NCI-H2196 (cell line): ENCODE data around the gene ITGB1.
A peak's percentile ranks its signal among the peaks of the same experiment; 100 is the strongest.
"Not testable (repeated sequence)": the region's sequence is repeated elsewhere in the genome, so short reads cannot be mapped to it uniquely, and the experiment has no call there.

Experiments
- DNase-seq: peaks from one replicate; lab custom pipeline; 2025; ENCODE audit not compliant: unreplicated experiment; lab: John Stamatoyannopoulos, UW

ITGB1 gene

GRCh38 chr10:32958085-32959005 is at the start of gene ITGB1:
Gene ITGB1, minus strand, starts transcription at chr10:32958230. Its CDS starts 22,672 bp downstream, at chr10:32935558.
- DNase-seq, result peak; percentile 90

GRCh38 chr10:33006342-33006887 is 48.4 kb upstream of the ITGB1 start:
- no peak for DNase-seq

- no peak for DNase-seq
Observed at GRCh38 chr10:33005322-33006301, 47.6 kb upstream of the ITGB1 start.

DNA sequence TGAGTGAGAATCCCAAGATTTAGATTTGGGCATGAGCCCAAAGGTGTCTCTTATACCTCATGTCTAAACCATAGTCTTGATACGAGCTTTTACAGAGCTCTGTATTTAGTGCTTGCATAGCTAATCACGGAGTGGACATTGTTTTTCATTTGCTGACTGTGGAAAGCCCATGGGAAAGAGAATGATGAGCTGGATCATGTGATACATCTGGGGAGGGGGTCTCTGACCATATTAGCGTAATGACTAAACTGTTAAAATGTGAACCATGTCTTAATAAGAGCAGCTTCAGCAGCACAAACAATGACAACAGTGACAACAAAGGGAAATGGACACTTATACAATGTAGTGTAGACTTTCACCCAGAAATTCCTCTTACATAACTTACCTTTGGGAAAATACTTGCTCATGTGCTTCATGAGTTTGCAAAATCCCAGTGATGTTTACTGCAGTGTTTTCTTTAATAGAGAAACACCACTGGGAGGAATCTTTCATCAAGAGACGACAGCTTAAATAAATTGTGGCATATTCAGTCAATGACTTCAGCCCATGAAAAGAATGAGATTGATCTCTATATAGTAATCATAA is 44.0 kb upstream of the ITGB1 start:
- no peak for DNase-seq

GRCh38 chr10:32998060-32998581 is 40.1 kb upstream of the ITGB1 start:
- DNase-seq, result not testable (repeated sequence)

DNA sequence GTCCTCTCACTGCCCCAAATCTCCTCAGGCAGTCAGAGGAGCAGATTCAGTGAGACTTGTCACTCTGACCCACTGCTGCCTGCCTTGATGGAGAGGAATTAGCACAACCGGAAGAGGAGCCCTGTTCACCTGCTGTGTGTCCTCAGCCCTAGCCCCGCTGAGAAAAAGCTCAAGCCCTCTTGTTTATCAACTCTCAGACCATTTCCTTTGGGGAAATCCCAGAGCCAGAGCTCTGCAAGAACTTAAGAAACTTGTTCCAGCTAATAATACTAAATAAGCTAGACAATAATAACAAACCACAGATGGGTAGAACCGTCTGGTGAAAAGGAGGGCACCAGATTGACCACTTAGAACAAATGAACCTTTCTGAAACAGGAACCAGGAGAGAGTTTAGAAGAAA is 37.7 kb upstream of the ITGB1 start:
- DNase-seq, result no peak

GRCh38 chr10:32995066-32995622 is 37.1 kb upstream of the ITGB1 start:
- DNase-seq, result no peak

GRCh38 chr10:32994632-32995031 is 36.6 kb upstream of the ITGB1 start:
- not testable (repeated sequence) for DNase-seq

DNA sequence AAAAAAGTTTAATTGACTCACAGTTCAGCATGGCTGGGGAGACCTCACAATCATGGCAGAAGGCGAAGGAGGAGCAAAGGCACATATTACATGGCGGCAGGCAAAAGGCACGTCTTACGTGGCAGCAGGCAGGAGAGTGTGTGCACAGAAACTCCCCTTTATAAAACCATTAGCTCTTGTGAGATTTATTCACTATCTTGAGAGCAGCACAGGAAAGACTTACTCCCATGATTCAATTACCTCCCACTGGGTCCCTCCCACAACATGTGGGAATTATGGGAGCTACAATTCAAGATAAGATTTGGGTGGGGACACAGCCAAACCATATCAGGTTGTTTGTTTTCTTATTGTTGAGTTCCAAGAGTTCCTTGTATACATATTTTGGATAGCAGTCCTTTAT is 34.3 kb upstream of the ITGB1 start:
- not testable (repeated sequence) for DNase-seq

- no peak for DNase-seq
Observed at GRCh38 chr10:32990811-32991210, 32.8 kb upstream of the ITGB1 start.

GRCh38 chr10:32988604-32989003 is 30.6 kb upstream of the ITGB1 start:
- DNase-seq, result no peak

DNA sequence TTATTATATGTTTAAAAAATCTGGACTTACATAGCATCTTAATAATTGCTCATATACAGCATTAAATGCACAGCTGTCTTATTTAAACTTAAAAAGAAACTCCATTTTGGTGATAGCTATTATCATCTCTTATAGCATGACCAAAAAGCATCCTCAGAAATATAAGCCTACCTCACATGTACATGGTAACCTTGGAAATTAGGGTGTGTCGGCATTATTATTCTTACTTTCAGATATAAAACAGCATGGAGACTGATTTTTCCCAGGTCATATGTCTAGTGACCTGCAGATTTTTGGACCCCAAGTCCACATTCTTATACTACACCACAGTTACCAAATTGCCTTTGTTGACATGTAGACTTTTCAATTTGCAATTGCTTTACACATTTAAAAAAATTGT is 29.1 kb upstream of the ITGB1 start:
- DNase-seq, result no peak

DNA sequence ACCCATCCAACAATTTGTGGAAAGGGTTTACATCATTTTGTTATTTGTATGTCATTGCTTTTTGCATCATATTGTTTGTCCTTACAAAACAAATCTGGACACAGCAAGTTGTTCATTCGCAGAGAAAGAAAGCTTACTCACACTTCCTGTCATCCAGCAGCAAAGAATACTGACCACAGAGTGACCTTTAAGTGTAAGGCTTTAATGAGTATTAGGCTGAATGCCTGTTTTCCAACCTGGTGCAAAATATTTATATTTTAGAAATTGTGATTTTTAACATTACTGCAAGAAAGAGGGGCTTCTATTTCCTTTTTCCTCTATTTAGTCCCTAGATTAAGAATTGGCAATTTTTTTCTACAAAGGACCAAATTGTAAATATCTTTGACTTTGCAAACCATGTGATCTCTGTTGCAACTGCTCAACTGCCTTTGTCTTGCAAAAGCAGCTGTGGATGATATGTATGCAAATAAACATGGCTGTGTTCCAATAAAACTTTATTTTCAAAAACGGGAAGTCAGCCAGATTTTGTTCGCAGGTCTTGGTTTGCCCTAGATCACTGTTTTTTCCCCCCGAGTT is 27.8 kb upstream of the ITGB1 start:
- no peak for DNase-seq

DNA sequence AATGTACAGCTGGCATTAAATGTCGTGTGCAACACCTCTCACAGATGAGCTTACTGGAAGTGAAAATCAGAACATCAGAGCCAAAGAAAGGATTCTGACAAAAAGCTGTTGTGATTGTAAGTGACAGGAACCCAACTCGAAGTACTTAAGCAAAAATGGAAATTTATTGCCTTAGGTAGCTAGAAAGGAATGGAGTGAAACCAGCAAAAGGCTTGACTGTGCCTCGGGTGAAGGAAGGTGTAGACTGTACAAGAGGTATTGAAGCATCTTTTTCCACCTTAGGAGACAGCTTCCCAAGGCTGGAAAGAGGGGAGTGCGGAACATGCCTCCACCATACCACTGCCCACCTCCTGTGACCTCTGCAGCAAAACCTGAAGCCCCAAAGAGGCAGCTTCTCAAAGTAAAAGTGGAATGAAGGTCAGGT is 27.3 kb upstream of the ITGB1 start:
- DNase-seq, result no peak

GRCh38 chr10:32984003-32984600 is 26.1 kb upstream of the ITGB1 start:
- no peak for DNase-seq

DNA sequence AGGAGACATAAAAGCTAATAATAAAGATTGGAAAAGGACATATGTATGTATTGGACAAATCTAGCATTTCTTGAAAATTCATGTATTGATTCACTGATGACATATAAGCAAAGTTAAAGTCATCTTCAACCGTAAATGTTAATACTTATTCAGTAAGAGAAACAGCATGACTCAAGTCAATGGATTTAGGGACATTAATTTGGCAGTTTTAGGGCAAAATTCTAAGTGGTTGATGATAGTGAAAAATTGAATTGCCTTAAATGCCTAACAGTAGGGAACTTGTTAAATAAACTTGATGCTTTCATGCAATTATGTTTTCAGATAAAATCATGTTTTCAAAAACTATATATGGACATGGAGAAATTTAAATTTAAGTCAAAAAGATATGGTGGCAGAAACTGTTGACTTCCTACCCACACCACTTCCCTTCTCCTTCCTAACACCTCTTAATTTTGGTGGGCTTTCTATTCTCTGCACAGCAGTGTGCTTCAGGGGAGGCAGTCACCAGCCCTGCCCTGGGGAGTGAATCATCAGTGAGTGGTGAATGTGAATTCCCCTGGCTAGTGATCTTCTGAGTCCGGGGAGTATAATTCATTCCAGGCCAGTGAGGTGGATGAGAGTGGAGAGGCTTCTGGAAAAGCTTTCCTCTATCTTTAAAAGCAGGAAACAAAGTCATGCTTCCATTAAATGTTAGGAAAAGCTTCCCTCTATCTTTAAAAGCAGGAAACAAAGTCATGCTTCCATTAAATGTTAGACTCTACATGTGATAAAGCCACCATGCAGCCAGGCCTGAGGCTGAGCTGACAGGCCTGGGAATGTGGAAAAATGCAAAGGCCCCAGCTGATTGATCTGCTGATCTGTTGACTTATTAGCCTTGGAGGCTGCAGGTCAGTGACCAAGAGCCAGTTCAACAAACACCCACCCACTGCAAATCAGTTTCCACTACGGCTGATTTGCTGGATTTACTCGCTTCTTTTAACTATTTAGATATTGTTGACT is 25.2 kb upstream of the ITGB1 start:
- DNase-seq, result no peak

GRCh38 chr10:32982293-32982709 is 24.3 kb upstream of the ITGB1 start:
- no peak for DNase-seq

GRCh38 chr10:32981760-32982159 is 23.7 kb upstream of the ITGB1 start:
- no peak for DNase-seq
